ENCODE measurements around the gene LRP8.

DNA sequence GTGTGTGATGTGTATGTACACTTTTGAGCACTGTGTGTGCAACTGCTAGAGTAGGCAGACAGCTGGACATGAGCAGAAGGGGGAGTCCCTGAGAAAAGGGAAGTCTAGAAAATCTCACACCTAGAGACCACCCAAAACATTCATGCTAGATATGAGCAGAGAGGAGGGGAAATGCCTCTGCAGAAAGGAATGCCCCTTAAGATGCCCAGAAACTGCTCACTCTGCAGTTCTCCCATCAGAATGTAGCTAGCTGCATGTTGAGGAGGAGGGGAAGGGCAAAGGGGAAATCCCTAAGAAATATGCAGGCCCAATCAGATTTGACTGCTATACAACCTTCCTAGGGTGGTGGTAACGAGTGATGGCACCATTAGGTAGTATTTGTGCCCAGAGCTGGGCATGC lies 57.8 kb downstream of the LRP8 start:
- no peak for TF ChIP-seq CTCF (IDR thresholded peaks at IDR 0.05; ENCODE audit: poor library complexity)
- TF ChIP-seq EZH2 (IDR thresholded peaks at IDR 0.05; ENCODE audit: borderline replicate concordance) = no peak

Data from hepatocyte (in vitro differentiated cells).